Activated T-helper 1 cell treated with anti-CD3 and anti-CD28 coated beads, Interleukin-12 subunit alpha, Interleukin-12 subunit beta, Interleukin-2, Interleukin-4 antibody, amounts not matched to agents 30 ng/mL and 10 ng/mL and 1 ng/mL, durations not matched to agents 14 hours and 24 hours and 36 hours (primary cell): ENCODE data around the gene ASPHD1. TPM values are rescaled to one million over a fixed set of nuclear protein-coding genes. Genes with fewer than 3 reads are reported as not detected.
A peak's percentile ranks its signal among the peaks of the same experiment; 100 is the strongest.
"Not testable (repeated sequence)": the region's sequence is repeated elsewhere in the genome, so short reads cannot be mapped to it uniquely, and the experiment has no call there.

Source experiments
- DNase-seq: peaks from one replicate; pipeline ENCODE4 v3.0.0; 2021; ENCODE audit warnings: low spot score
- H3K27ac Mint-ChIP-seq: one replicate; pipeline ENCODE4 v1.8.0; 2021; ENCODE audit warnings: mild to moderate bottlenecking, mixed read lengths
- H3K27me3 Mint-ChIP-seq: one replicate; pipeline ENCODE4 v1.8.0; 2022; ENCODE audit warnings: mild to moderate bottlenecking, moderate library complexity, mixed read lengths; ENCODE audit not compliant: insufficient read depth
- H3K36me3 Mint-ChIP-seq: one replicate; pipeline ENCODE4 v1.8.0; 2021; ENCODE audit warnings: low read depth, mixed read lengths
- H3K4me1 Mint-ChIP-seq: one replicate; pipeline ENCODE4 v1.8.0; 2021; ENCODE audit warnings: low read depth, mixed read lengths
- H3K4me3 Mint-ChIP-seq: one replicate; pipeline ENCODE4 v1.8.0; 2021; ENCODE audit warnings: mild to moderate bottlenecking, moderate library complexity, mixed read lengths
- H3K9me3 Mint-ChIP-seq: one replicate; pipeline ENCODE4 v1.8.0; 2021; ENCODE audit warnings: mixed read lengths
- intact Hi-C: fragments of 100-400 bp; cut with micrococcal nuclease; formaldehyde crosslinking; loops from one replicate; pipeline ENCODE4 v1.15.1; 2024
- total RNA-seq: library from RNA; stranded (reverse); gene quantifications from 2 replicates; pipeline ENCODE4 v1.2.3, GENCODE V29; 2022

ASPHD1 gene
- total RNA-seq, 1 donor from 2014 or later: 4.7 TPM

DNA sequence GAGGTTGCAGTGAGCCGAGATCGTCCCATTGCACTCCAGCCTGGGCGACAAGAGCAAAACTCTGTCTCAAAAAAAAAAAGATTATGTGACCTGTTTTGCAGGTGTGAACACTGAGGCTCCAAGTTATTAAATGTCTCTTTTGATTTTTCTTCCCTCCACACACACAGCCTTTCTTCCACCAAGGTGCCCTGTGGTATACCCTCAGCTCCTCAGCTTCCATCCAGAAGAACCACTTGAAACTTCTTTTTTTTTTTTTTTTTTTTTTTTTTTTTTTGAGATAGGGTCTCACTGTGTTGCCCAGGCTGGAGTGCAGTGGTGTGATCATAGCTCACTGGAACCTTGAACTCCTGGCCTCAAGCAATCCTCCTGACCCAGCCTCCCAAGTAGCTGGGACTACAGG lies 10.9 kb upstream of the ASPHD1 start:
- H3K27ac Mint-ChIP-seq, H3K4me3 Mint-ChIP-seq, H3K4me1 Mint-ChIP-seq: not testable (repeated sequence)

DNA sequence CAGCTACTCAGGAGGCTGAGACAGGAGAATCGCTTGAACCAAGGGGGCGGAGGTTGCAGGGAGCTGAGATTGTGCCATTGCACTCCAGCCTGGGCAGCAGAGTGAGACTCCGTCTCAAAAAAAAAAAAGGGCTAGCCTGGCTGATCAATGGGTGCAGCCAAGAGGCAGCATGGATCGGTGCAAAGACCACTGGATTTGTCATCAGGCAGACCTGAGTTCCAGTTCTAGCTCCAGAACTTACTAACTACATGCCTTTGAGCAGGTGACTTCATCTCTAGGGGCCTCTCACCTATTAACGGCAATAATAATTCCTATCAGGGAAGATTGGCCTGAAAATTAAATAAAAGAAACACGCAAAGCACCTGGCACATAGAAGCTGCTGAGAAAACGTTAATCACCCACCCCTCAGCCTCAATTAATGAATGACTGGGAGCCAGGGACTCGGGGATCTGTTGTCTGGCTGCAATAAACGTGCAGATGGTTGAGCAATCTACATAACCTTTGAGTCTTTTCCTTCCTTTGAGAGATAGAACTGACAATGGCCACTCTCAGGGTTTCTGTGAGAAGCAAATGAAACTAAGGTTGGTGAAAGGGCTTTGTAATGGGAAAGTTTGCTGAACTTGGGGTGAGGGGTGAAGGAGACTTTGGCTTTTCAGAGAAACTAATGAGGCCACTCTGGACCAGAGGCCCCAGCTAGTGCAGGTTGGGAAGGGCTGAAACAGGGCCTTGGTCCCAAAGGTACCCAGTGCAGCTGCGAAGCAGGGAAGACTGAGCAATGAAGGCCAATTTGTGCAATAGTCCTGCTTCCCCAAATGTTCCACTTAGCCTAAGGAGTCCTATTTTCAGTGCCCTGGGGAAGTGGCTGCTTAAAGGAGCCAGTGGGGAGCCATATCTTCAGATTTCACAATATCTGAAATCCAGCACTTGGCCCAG lies 8.5 kb upstream of the ASPHD1 start:
- intact Hi-C loops: no loop called here
- Mint-ChIP-seq H3K36me3 (no peaks in the 10 kb centered on the region), H3K4me1 (no peaks in the 10 kb centered on the region), H3K27me3 (peaks cover 13% of the 10 kb centered on the region), H3K9me3 (no peaks in the 10 kb centered on the region), H3K4me3 (no peak overlapping the region), H3K27ac (no peak overlapping the region)
- DNase-seq: no peak

More for the DNA sequence above, 10.9 kb upstream of the ASPHD1 start:
- H3K36me3 Mint-ChIP-seq, intact Hi-C loops, H3K9me3 Mint-ChIP-seq, H3K27me3 Mint-ChIP-seq, DNase-seq: not testable (repeated sequence)

DNA sequence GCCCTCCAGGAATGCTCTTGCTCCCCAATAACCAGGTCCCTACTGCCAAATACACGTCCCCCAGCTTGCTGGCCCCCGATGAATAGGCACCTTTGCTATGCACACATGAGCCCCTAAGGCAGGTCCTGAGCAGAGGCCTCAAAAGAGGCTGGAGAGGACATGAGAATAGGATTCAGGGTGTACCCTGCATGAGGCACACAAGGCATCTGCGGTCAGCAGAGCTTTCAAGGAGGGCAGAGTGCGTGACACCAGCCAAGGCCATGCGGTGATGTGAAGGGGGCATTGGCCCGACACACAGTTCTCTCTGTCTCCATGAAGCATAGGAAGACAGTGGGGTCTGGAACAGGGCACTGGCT lies 7.9 kb upstream of the ASPHD1 start:
- DNase-seq: no peak
- intact Hi-C loops: no loop called here
- Mint-ChIP-seq H3K9me3 (no peaks in the 10 kb centered on the region), H3K4me1 (no peaks in the 10 kb centered on the region), H3K4me3 (no peak overlapping the region), H3K36me3 (no peaks in the 10 kb centered on the region), H3K27me3 (peaks cover 17% of the 10 kb centered on the region), H3K27ac (no peak overlapping the region)

DNA sequence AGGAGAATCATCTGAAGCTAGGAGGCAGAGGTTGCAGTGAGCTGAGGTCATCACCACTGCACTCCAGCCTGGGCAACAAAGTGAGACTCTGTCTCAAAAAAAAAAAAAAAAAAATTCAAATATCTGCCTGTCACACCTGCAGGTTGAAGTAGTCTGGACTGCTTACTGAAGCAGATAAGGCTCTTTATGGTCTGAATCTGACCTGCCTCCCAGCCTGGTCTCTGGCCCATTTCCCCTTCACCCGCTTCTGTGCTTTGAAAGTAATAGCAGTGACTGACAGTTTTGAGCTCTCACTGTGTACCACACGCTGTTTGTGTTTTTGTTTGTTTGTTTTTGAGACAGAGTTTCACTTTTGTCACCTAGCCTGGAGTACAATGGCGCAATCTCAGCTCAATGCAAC lies 6.7 kb upstream of the ASPHD1 start:
- H3K4me1 Mint-ChIP-seq: no peaks in the 10 kb centered on the region

DNA sequence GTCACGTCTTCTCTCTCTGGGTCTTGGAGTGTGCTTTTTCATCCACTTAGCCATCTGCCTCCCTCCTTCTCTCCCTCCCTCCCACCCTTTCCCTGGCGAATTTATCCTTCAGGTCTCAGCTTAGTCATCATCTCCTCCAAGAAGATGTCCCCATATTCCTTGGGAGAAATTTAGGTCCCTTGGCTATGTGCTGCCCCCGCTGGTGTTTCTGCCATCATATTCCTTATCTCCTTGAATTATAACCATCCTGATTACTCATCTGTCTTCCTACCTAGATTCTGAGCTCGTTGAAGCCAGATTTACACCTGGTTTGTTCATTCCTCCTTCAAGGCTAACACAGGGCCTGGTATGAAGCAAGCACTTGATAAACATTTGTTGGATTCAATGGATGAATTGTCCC lies 5.9 kb upstream of the ASPHD1 start:
- H3K27me3 Mint-ChIP-seq: peaks cover 33% of the 10 kb centered on the region
- H3K36me3 Mint-ChIP-seq: no peaks in the 10 kb centered on the region
- no peak overlapping the region for H3K27ac Mint-ChIP-seq
- no peaks in the 10 kb centered on the region for H3K9me3 Mint-ChIP-seq
- DNase-seq: no peak
- intact Hi-C loops: no loop called here
- H3K4me3 Mint-ChIP-seq: no peak overlapping the region
- no peaks in the 10 kb centered on the region for H3K4me1 Mint-ChIP-seq

More for the DNA sequence above, 6.7 kb upstream of the ASPHD1 start:
- no peak for DNase-seq
- H3K4me3 Mint-ChIP-seq: no peak overlapping the region
- peaks cover 27% of the 10 kb centered on the region for H3K27me3 Mint-ChIP-seq
- no peaks in the 10 kb centered on the region for H3K9me3 Mint-ChIP-seq
- H3K27ac Mint-ChIP-seq: no peak overlapping the region
- intact Hi-C loops: no loop called here
- H3K36me3 Mint-ChIP-seq: no peaks in the 10 kb centered on the region

DNA sequence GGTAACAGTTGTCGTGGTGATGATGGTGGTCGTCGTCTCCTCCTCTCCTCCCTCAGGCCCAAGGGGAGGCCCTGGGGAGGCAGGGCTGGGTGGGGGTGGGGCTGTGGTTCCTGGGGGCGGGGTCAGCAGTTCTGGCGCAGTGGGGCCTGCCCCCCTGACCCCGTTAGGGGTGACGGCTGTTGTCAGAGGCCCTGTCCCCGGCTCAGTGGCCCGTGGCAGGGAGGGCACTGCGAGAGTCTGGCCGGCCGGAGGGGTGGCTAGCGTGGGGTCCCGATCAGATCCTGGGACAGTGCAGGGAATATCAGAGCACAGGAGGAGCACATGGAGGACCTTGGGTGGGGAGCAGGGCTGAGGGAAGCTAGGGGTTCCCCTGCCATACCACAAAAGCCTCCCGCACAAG lies 3.4 kb upstream of the ASPHD1 start:
- Mint-ChIP-seq H3K4me1 (peaks cover 7% of the 10 kb centered on the region), H3K4me3 (no peak overlapping the region), H3K36me3 (peaks cover 1% of the 10 kb centered on the region), H3K27me3 (peaks cover 32% of the 10 kb centered on the region), H3K9me3 (no peaks in the 10 kb centered on the region), H3K27ac (no peak overlapping the region)
- intact Hi-C loops: no loop called here
- DNase-seq: no peak

DNA sequence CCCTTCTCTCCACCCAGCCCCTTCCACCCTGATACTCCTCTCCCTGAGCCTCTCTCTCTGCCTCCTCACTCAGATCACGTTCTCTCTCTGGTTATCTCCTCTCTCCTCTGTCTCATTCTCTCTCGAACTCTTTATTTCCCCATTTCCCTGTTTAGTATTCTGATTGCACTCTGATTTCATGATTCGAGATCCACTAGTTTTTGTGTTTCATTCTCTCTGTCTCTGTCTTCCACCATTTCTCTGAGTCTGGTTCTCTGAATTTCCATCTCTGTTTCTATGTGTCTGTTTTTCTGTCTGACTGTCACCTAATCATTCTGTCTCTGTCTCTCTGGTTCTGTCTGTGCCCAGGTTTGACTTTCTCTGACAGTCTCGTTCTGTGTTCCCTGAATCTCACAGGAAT lies 3.0 kb upstream of the ASPHD1 start:
- intact Hi-C loops: no loop called here
- DNase-seq: no peak
- Mint-ChIP-seq H3K27me3 (peaks cover 32% of the 10 kb centered on the region), H3K4me3 (no peak overlapping the region), H3K4me1 (peaks cover 7% of the 10 kb centered on the region), H3K27ac (no peak overlapping the region), H3K9me3 (no peaks in the 10 kb centered on the region), H3K36me3 (peaks cover 1% of the 10 kb centered on the region)

DNA sequence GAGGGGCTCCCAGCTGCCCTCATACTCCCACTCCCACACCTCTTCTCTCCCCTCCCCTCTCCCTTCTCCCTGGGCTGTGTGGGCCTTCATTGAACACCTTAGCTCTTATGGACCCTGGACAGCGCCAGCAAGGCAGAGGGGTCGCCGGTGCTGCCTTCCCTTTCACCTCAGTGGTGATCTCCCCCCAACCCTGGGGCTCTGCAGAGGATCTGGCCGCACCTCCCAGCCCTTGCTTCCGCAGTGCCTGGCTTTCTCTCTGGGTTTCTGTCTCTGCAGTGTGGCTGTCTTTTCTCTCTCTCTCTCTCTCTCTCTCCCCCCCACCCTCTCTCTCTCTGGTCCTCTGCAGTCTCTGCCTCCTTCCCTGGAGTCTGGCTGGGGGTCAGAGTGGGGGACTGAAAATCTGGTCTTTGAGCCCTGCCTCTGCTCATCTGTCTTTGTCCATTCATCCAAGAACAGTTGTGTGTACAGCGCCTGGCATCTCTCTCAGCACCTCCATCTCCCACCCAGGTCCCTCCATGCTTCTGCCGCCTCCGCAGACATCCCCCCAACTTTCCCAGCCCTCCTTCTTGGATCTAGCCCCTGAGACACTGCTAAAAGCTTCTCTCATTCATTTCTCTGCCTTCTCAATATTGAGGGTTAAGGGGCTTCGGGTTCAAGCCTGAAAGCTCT lies 2.0 kb upstream of the ASPHD1 start:
- Mint-ChIP-seq H3K36me3 (peaks cover 1% of the 10 kb centered on the region), H3K9me3 (no peaks in the 10 kb centered on the region), H3K4me3 (peak overlapping the region; percentile 34), H3K4me1 (peaks cover 8% of the 10 kb centered on the region), H3K27ac (no peak overlapping the region), H3K27me3 (peaks cover 32% of the 10 kb centered on the region)
- no peak for DNase-seq
- intact Hi-C loops: no loop called here

DNA sequence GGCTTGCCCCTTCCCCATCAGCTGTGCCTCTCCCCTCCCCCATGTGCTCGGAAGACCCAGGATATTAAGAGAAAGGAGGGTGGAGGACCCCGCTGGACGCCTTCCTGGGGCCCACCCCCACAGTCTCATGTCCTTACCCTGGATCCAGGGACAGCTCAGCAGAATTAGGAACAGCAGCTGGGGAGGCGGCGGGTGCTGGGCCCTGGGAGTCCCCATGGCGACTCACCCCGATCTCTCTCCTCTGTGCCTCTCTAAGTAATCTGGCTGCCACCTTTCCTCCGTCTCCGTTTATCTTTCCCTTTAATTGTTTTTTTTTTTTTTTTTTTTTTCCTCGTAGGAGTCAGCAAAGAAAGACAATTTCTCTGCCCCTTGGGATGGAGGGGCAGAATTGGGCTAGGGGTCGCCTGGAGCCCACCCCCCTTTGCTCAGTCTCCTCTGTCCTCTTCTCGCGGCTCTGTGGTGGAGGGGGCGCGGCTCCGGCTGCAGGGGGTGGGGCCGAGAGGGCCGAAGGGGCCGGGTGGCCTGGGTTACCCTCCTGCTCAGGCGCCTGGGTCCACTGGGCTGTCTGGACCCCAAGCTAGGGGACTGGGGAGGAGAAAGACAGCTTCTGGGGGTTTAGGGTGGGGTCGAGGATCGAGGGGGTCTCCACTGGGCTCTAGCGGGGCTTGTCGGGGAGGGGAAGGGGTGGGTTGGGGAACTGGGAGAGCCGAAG lies 1.3 kb upstream of the ASPHD1 start:
- Mint-ChIP-seq H3K27ac (no peak overlapping the region), H3K4me3 (peak overlapping the region; percentile 54), H3K27me3 (peaks cover 32% of the 10 kb centered on the region), H3K36me3 (peaks cover 1% of the 10 kb centered on the region), H3K9me3 (no peaks in the 10 kb centered on the region), H3K4me1 (peaks cover 14% of the 10 kb centered on the region)
- no peak for DNase-seq
- intact Hi-C loops: no loop called here

DNA sequence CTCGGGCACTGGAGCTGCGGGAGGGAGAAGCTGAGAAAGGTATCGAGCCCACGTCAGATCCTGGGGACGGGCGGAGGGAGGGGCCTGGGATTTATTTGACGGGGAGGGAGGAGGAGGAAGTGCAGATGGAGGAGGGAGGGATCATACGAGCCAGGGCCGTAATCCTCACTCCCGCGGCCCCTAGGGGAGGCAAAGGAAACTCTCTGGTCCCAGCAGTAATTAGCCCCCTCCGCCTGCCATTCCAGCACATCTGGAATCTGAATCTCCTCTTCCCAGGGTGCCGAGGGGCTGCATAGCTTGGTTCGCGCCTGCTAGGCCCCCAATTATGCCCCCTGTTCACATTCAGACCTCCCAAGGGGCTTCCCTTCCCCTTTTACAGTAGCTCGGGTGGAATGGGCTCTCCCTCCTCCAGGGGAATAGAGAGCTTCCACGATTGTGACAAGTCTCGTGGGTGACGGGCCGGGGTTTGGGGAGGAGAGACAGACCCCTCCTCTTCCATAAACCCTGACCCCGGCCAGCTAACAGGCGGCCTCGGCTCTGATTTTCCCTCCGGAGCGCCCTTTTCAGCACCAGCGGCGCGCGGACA lies 679 bp upstream of the ASPHD1 start, which contains the start of gene SEZ6L2:
Gene SEZ6L2, minus strand, starts transcription at position 35 of the 586 bp plus-strand sequence. CDS start 531 bp downstream, outside the sequence.
- intact Hi-C loops: loop anchor here (1.0 to 2.0 kb wide), 7 partner anchors 23 to 166 kb away; partner anchors contain the start of genes ALDOA, CDIPT, KCTD13 and MVP
- peak within 1 kb of the TSS; percentile 82 for H3K4me3 Mint-ChIP-seq
- H3K36me3 Mint-ChIP-seq: peaks cover 1% of the 10 kb centered on the region
- H3K9me3 Mint-ChIP-seq: no peaks in the 10 kb centered on the region
- peaks cover 32% of the 10 kb centered on the region for H3K27me3 Mint-ChIP-seq
- peak within 1 kb of the TSS; percentile 58 for H3K27ac Mint-ChIP-seq
- H3K4me1 Mint-ChIP-seq: peaks cover 14% of the 10 kb centered on the region
- peak; percentile 71 for DNase-seq

DNA sequence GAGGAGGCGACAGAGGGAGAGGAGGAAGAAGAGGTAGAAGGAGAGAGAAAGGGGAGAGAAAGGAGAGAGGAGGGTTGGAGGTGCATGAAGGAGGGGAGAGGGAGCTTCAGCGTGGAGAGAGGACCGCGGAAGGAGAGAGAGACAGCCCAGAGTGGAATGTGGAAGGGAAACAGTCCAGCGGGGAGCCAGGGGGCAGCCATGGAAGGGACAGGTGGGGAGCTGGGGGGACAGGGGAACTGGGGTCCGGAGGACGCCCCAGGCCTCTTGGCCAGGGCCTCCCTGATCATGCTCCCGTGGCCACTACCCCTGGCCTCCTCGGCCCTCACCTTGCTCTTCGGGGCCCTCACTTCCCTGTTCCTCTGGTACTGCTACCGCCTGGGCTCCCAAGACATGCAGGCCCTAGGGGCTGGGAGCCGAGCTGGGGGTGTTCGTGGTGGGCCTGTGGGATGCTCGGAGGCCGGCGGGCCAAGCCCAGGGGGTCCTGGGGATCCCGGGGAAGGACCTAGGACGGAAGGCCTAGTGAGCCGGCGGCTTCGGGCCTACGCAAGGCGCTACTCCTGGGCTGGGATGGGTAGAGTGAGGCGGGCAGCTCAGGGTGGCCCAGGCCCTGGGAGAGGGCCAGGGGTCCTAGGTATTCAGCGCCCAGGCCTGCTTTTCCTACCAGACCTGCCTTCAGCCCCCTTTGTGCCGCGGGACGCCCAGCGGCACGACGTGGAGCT lies 759 bp downstream of the ASPHD1 start:
- Mint-ChIP-seq H3K9me3 (no peaks in the 10 kb centered on the region), H3K4me1 (peaks cover 14% of the 10 kb centered on the region), H3K4me3 (peak overlapping the region; percentile 82), H3K36me3 (peaks cover 1% of the 10 kb centered on the region), H3K27ac (peak overlapping the region; percentile 58), H3K27me3 (peaks cover 29% of the 10 kb centered on the region)
- intact Hi-C loops: loop anchor here (1.0 to 2.0 kb wide), 7 partner anchors 25 to 164 kb away; partner anchors contain the start of genes ALDOA, CDIPT, KCTD13 and MVP
- no peak for DNase-seq

DNA sequence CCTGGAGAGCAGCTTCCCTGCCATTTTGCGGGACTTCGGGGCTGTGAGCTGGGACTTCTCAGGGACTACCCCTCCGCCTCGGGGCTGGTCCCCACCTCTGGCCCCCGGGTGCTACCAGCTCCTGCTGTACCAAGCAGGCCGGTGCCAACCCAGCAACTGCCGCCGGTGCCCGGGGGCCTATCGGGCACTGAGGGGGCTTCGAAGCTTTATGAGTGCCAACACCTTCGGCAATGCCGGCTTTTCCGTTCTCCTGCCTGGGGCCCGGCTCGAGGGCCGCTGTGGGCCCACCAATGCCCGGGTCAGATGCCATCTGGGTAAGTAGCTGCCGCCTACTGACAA lies 1.3 kb downstream of the ASPHD1 start:
- Mint-ChIP-seq H3K36me3 (peaks cover 3% of the 10 kb centered on the region), H3K27me3 (peaks cover 26% of the 10 kb centered on the region)

More for the DNA sequence above, 1.3 kb downstream of the ASPHD1 start:
- DNase-seq: no peak
- intact Hi-C loops: loop anchor here (2.0 kb wide), 1 partner anchor 81 kb away; the partner anchor contains the start of gene MVP
- H3K4me1 Mint-ChIP-seq: peaks cover 14% of the 10 kb centered on the region
- peak overlapping the region; percentile 70 for H3K4me3 Mint-ChIP-seq
- H3K9me3 Mint-ChIP-seq: no peaks in the 10 kb centered on the region
- no peak overlapping the region for H3K27ac Mint-ChIP-seq
